ENCODE data around the gene HDGF. TPM values are rescaled to one million over a fixed set of nuclear protein-coding genes. Genes with fewer than 3 reads are reported as not detected.

Gene HDGF
- total RNA-seq, 4 donors from 2014 or later = 124 to 239 (median 167) TPM

DNA sequence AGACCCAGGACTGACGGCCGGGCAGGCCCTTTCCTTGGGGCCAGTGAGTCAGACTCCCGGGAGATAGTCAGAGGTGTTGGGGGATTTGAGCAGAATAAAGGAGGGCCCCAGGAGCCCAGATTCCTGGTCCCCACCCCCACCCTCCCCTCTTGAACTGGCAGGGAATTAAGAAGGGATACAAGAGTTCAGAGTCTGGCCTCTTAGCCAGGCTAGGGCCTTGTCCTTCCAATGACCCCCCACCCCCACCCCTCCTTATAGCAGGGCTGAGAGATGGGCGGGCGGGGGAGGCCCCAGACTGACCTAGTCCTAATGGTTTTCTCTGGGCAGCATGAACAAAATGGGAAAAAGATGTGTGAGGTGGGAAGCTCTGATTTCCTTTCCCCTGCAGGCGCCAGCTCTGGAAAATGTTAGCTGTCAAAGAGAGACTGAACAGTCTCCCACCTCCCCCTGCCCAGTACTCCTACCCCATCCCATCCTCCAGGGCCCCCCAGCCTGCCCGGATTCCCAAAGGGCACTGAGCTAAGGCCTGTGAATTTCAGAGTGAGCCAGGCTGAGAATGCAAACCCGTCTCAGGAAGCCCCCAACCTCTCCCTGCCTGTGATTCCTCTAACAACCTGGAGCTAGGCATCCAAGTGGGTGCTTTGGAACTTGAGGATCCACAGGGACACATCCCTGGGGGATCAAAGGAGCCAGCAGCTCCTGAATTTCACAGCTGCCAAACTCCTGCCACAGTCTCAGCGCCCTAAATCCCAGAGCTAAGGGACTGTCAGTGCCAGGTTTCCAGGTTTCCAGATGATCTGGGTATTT lies 40.3 kb downstream of the HDGF start:
- H3K4me1 ChIP-seq = peaks cover 17 to 67% (median 57%) of the 10 kb centered on the region in 4 donors
- intact Hi-C loops (cut with DNase I) = no loop called here
- 67% methylated on average over 9 of the region's 9 CpGs for WGBS
- no peaks in the 10 kb centered on the region for H3K9me3 ChIP-seq
- no peak overlapping the region for H3K27ac ChIP-seq (replicated peaks in 1 of 4)
- H3K36me3 ChIP-seq = peaks cover 0 to 8% (median 2%) of the 10 kb centered on the region in 4 donors
- no peak overlapping the region for H3K4me3 ChIP-seq
- no peaks in the 10 kb centered on the region for H3K27me3 ChIP-seq
- TF ChIP-seq EP300 (IDR thresholded peaks at IDR 0.05) = no peak
- TF ChIP-seq, protein P1, sequence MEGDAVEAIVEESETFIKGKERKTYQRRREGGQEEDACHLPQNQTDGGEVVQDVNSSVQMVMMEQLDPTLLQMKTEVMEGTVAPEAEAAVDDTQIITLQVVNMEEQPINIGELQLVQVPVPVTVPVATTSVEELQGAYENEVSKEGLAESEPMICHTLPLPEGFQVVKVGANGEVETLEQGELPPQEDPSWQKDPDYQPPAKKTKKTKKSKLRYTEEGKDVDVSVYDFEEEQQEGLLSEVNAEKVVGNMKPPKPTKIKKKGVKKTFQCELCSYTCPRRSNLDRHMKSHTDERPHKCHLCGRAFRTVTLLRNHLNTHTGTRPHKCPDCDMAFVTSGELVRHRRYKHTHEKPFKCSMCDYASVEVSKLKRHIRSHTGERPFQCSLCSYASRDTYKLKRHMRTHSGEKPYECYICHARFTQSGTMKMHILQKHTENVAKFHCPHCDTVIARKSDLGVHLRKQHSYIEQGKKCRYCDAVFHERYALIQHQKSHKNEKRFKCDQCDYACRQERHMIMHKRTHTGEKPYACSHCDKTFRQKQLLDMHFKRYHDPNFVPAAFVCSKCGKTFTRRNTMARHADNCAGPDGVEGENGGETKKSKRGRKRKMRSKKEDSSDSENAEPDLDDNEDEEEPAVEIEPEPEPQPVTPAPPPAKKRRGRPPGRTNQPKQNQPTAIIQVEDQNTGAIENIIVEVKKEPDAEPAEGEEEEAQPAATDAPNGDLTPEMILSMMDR (IDR thresholded peaks at IDR 0.05) = no peak
- no peak for TF ChIP-seq POLR2AphosphoS5 (IDR thresholded peaks at IDR 0.05)
- no peak for TF ChIP-seq POLR2A (IDR thresholded peaks at IDR 0.05; ENCODE audit: low read depth)
- DNase-seq (ENCODE audit: extremely low spot score) = no peak

DNA sequence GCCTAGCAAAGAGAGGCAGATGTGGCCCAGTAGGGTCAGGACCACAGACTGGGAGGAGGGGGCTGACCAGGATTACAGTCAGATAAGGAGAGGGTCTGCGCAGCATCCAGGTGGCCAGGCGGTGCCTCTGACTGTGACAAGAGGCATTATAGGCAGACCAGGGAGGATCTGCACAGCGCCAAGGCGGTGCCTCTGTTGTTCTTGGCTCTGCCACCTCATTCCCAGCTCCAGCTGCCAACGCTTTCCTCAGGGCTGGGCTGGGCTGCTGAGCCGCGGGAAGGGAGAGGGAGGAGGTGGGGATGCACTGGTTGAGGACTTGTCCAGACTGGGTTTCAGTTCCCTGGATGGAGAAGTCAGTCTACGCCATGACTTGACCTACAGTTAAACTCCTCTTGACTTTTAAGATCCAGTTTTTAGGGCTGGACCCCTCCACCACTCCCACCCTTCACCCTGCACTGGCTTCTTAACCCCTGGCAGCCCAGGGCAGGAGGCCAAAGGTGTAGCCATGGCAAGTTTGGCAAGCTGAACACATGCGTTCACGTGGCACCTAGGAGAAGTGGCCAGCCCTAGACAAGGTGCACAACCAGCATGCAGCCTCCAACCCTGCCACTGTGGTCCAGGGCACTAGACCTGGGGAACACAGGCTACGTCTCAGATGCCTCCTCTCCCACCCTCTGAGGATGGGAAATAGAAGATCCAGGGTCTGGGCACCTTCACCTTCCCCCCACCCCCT lies 41.6 kb downstream of the HDGF start:
- peak overlapping the region; percentile 56 to 76 (median 64) for H3K27ac ChIP-seq (replicated peaks in 1 of 4)
- H3K9me3 ChIP-seq = no peaks in the 10 kb centered on the region
- intact Hi-C loops (cut with DNase I) = no loop called here
- DNase-seq (ENCODE audit: extremely low spot score) = no peak
- no peaks in the 10 kb centered on the region for H3K36me3 ChIP-seq
- no peak overlapping the region for H3K4me3 ChIP-seq
- no peaks in the 10 kb centered on the region for H3K27me3 ChIP-seq
- WGBS = 24% methylated on average over 9 of the region's 11 CpGs
- peaks cover 30 to 80% (median 70%) of the 10 kb centered on the region in 4 donors for H3K4me1 ChIP-seq
- TF ChIP-seq POLR2AphosphoS5 (IDR thresholded peaks at IDR 0.05) = peak; percentile 29 to 41
- TF ChIP-seq, protein P1 (IDR thresholded peaks at IDR 0.05) = no peak

GRCh38 chr1:156709031-156709430 lies 42.4 kb downstream of the HDGF start:
- WGBS = 85% methylated on average over 4 of the region's 4 CpGs
- H3K9me3 ChIP-seq = no peaks in the 10 kb centered on the region
- H3K4me1 ChIP-seq = peaks cover 38 to 89% (median 79%) of the 10 kb centered on the region in 4 donors
- H3K4me3 ChIP-seq = no peak overlapping the region
- no peaks in the 10 kb centered on the region for H3K36me3 ChIP-seq
- intact Hi-C loops (cut with DNase I) = no loop called here
- H3K27me3 ChIP-seq = peaks cover 0 to 5% (median 0%) of the 10 kb centered on the region in 4 donors
- no peak for DNase-seq (ENCODE audit: extremely low spot score)
- peak overlapping the region; percentile 56 to 88 (median 71) for H3K27ac ChIP-seq (replicated peaks in 1 of 4)
- TF ChIP-seq EP300 (IDR thresholded peaks at IDR 0.05) (no peak), POLR2AphosphoS5 (IDR thresholded peaks at IDR 0.05) (no peak), POLR2A (IDR thresholded peaks at IDR 0.05; ENCODE audit: low read depth) (no peak)
- TF ChIP-seq, protein P1 (IDR thresholded peaks at IDR 0.05) = no peak

- Histone ChIP-seq H3K36me3 (no peaks in the 10 kb centered on the region), H3K9me3 (no peaks in the 10 kb centered on the region), H3K27ac (replicated peaks in 1 of 4) (peak overlapping the region; percentile 76 to 88 (median 88)), H3K4me3 (no peak overlapping the region), H3K4me1 (peaks cover 39 to 97% (median 86%) of the 10 kb centered on the region in 4 donors), H3K27me3 (peaks cover 0 to 13% (median 0%) of the 10 kb centered on the region in 4 donors)
- TF ChIP-seq EP300 (IDR thresholded peaks at IDR 0.05) = no peak
- TF ChIP-seq, protein P1 (IDR thresholded peaks at IDR 0.05) = no peak
- no peak for TF ChIP-seq POLR2AphosphoS5 (IDR thresholded peaks at IDR 0.05)
- TF ChIP-seq POLR2A (IDR thresholded peaks at IDR 0.05; ENCODE audit: low read depth) = no peak
- no peak for DNase-seq (ENCODE audit: extremely low spot score)
- intact Hi-C loops (cut with DNase I) = no loop called here
- 70% methylated on average over 4 of the region's 4 CpGs for WGBS
Observed at GRCh38 chr1:156708218-156708661, 43.2 kb downstream of the HDGF start.
